Spleen (tissue), 13 donors: Measurements from ENCODE around the gene CDC27. TPM values are rescaled to one million over a fixed set of nuclear protein-coding genes. Genes with fewer than 3 reads are reported as not detected.

Source experiments
- DNase-seq: peaks from one replicate; pipeline ENCODE4 v3.0.0-alpha.2; 2020
- H3K27ac ChIP-seq, 8 donors: fragments of 200-600 bp; sonication (generic) in 7 of 8; 1 replicate in 4 of 8; 2 replicates in 4 of 8; pipeline versions ENCODE4 v1.5.0 to v1.8.0; 2016 to 2021; ENCODE audit warnings: inconsistent platforms in 4 of 8, mild to moderate bottlenecking in 4 of 8, moderate library complexity in 1 of 8
- H3K27me3 ChIP-seq, 7 donors: fragments of 200-600 bp; sonication (generic) in 6 of 7; replicated peaks in 1 of 7; 1 replicate in 4 of 7; 2 replicates in 3 of 7; pipeline versions ENCODE4 v1.5.0 to v1.8.0; 2016 to 2021; ENCODE audit warnings: inconsistent platforms in 3 of 7, mild to moderate bottlenecking in 1 of 7
- H3K36me3 ChIP-seq, 6 donors: fragments of 200-600 bp; sonication (generic) in 5 of 6; 1 replicate in 4 of 6; 2 replicates in 2 of 6; pipeline versions ENCODE4 v1.5.0 to v1.8.0; 2016 to 2021; ENCODE audit warnings: inconsistent platforms in 2 of 6
- H3K4me1 ChIP-seq, 6 donors: fragments of 200-600 bp; sonication (generic) in 5 of 6; 1 replicate in 3 of 6; 2 replicates in 3 of 6; pipeline versions ENCODE4 v1.5.0 to v1.8.0; 2016 to 2021; ENCODE audit warnings: inconsistent platforms in 3 of 6
- H3K4me3 ChIP-seq, 8 donors: fragments of 200-600 bp; sonication (generic) in 7 of 8; 1 replicate in 4 of 8; 2 replicates in 4 of 8; pipeline versions ENCODE4 v1.5.0 to v1.8.0; 2016 to 2021; ENCODE audit warnings: inconsistent platforms in 4 of 8, mild to moderate bottlenecking in 4 of 8, moderate library complexity in 2 of 8
- H3K9me3 ChIP-seq, 8 donors: fragments of 200-600 bp; sonication (generic) in 7 of 8; 1 replicate in 4 of 8; 2 replicates in 4 of 8; pipeline versions ENCODE4 v1.5.0 to v1.8.0; 2016 to 2021; ENCODE audit warnings: inconsistent platforms in 4 of 8
- POLR2A ChIP-seq, 3 donors: fragments of 450-650 bp; IDR thresholded peaks; one replicate each; pipeline ENCODE4 v1.5.1; 2017; ENCODE audit warnings: antibody characterized with exemption in 3 of 3, mild to moderate bottlenecking in 1 of 3
- POLR2AphosphoS5 ChIP-seq, 3 donors: sonication (generic); formaldehyde crosslinking; IDR thresholded peaks; one replicate each; pipeline ENCODE4 v1.5.1; 2017; ENCODE audit warnings: antibody characterized with exemption in 3 of 3
- WGBS, 5 donors: extraction: QIAGEN DNeasy Blood & Tissue Kit in 3 of 5; methylation state at CpG; one replicate each; pipeline versions ENCODE4 v1.1.5 to v1.1.7; 2013 to 2018; 5-methylcytosine and 5-hydroxymethylcytosine counted together
- intact Hi-C: fragments of 100-400 bp; cut with DNase I; formaldehyde crosslinking; loops from one replicate; pipeline ENCODE4 v1.15.0; 2023; ENCODE audit warnings: low total_unique reads
- long read RNA-seq, 2 donors: transcript quantifications; one replicate each; lab custom pipeline, GENCODE V29; 2026
- polyA plus RNA-seq, 3 donors: library from polyadenylated mRNA; stranded (reverse); fragments of 200-250 nt; gene quantifications; one replicate each; pipeline ENCODE4 v1.2.1, GENCODE V29; 2013
- total RNA-seq, 7 donors: library from RNA; depleted of rRNA in 3 of 7; stranded (reverse); fragments of >200 nt in 3 of 7; fragmentation: NEBNext Ultra II Directional in 4 of 7; extraction: Animal tissue kit (Norgen Biotek cat#: 25700) in 4 of 7; gene quantifications; one replicate each; pipeline versions ENCODE4 v1.1.0 to v1.2.1, GENCODE V29; 2016 to 2021
- TF ChIP-seq, protein P1 (sequence below), 11 experiments: fragments of 200-600 bp in 7 of 11; fragments of 450-650 bp in 4 of 11; sonication (generic) in 4 of 11; IDR thresholded peaks in 8 of 11; conservative IDR thresholded peaks in 3 of 11; 1 replicate in 7 of 11; 2 replicates in 4 of 11; pipeline versions ENCODE4 v1.4.0 to v1.8.0; 2016 to 2021; ENCODE audit warnings: antibody characterized with exemption in 11 of 11, inconsistent platforms in 4 of 11, mild to moderate bottlenecking in 1 of 11
- donor health status: healthy with polysubstance abuse.
- donor health status: DM: no; HTN: no; CAD: no; lungs with moderate emphysema.
- donor health status: DM: no; HTN: no; CAD: no.
- donor health status: Bipolar disorder and iron deficiency.
- donor health status: healthy.
- donor health status: DM: no; HTN: no; CAD: no.
- donor health status: DM: yes; HTN: yes; CAD: no.

Gene CDC27, protein sequence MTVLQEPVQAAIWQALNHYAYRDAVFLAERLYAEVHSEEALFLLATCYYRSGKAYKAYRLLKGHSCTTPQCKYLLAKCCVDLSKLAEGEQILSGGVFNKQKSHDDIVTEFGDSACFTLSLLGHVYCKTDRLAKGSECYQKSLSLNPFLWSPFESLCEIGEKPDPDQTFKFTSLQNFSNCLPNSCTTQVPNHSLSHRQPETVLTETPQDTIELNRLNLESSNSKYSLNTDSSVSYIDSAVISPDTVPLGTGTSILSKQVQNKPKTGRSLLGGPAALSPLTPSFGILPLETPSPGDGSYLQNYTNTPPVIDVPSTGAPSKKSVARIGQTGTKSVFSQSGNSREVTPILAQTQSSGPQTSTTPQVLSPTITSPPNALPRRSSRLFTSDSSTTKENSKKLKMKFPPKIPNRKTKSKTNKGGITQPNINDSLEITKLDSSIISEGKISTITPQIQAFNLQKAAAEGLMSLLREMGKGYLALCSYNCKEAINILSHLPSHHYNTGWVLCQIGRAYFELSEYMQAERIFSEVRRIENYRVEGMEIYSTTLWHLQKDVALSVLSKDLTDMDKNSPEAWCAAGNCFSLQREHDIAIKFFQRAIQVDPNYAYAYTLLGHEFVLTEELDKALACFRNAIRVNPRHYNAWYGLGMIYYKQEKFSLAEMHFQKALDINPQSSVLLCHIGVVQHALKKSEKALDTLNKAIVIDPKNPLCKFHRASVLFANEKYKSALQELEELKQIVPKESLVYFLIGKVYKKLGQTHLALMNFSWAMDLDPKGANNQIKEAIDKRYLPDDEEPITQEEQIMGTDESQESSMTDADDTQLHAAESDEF
- total RNA-seq (10 to 100 TPM; 57.6 to 94.5 (median 82.2) TPM), polyA plus RNA-seq (10 to 100 TPM; 14.0 to 21.3 (median 15.0) TPM)
- long read RNA-seq, donor 1, partial matches to known transcripts = 13 of 14 reads
- long read RNA-seq, donor 1, other reads (novel, unspliced or antisense) = 0 of 14 reads
- long read RNA-seq, donor 2, full-length matches to known transcripts = 1 of 157 reads
- long read RNA-seq, donor 2, partial matches to known transcripts = 151 of 157 reads
- long read RNA-seq, donor 2, other reads (novel, unspliced or antisense) = 5 of 157 reads

DNA sequence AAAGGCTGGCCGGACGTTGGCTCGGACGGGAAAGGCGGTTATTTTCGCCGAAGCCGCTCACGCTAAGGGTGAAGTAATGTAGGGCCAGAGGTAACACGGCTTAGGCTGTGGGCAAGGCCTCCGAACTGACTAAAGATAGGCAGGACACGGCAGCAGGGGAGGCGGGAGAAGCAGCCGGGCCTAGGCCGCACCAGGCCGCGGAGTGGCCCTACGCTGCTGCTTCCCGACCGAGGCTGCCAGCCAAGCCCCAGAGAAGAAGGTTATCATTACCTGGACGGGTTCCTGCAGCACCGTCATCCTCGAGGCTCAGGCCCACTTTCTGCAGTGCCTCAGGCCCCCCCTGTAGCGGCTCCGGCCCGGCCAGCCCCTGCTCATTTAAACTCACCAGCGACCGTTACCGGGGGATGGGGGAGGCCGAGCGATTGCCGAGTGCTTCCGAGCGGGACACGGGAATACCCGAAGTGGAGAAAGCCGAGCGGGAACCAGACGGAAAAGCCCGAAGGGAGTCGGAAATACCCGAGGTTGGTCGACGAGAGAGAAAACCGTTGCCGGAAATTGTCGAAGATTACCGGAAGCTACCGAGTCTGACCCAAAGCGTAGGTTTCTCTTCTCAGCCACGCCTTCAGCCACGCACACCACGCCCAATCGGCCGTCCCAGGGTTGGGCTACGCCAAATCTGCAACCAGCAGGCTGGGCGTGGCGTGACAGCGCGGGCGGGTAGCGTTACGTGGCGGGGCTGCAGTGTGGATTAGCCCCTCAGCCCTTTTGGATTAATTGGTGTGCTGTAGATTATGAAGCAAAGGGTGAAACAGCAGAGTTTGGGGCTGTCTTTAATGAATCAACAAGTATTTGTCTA lies at the start of gene CDC27:
CDC27 (minus strand) TSS at position 420 of the 856 bp plus-strand sequence; CDS start at position 297, 123 bp downstream.
- peaks cover 22 to 68% (median 50%) of the 10 kb centered on the region in 6 donors for H3K4me1 ChIP-seq
- peak within 1 kb of the TSS; percentile 81 to 98 (median 95) for H3K27ac ChIP-seq
- no peaks in the 10 kb centered on the region for H3K27me3 ChIP-seq
- H3K36me3 ChIP-seq = no peaks in the 10 kb centered on the region
- 0 to 1% (median 0%) methylated on average over 38 to 64 of the region's 64 CpGs for WGBS, 5 donors
- H3K9me3 ChIP-seq = no peaks in the 10 kb centered on the region
- peak within 1 kb of the TSS; percentile 53 to 90 (median 76) for H3K4me3 ChIP-seq
- TF ChIP-seq POLR2AphosphoS5 (IDR thresholded peaks at IDR 0.05) (peak; percentile 78 to 89 (median 85)), POLR2A (IDR thresholded peaks at IDR 0.05) (no peak)
- TF ChIP-seq, protein P1, sequence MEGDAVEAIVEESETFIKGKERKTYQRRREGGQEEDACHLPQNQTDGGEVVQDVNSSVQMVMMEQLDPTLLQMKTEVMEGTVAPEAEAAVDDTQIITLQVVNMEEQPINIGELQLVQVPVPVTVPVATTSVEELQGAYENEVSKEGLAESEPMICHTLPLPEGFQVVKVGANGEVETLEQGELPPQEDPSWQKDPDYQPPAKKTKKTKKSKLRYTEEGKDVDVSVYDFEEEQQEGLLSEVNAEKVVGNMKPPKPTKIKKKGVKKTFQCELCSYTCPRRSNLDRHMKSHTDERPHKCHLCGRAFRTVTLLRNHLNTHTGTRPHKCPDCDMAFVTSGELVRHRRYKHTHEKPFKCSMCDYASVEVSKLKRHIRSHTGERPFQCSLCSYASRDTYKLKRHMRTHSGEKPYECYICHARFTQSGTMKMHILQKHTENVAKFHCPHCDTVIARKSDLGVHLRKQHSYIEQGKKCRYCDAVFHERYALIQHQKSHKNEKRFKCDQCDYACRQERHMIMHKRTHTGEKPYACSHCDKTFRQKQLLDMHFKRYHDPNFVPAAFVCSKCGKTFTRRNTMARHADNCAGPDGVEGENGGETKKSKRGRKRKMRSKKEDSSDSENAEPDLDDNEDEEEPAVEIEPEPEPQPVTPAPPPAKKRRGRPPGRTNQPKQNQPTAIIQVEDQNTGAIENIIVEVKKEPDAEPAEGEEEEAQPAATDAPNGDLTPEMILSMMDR (IDR thresholded peaks at IDR 0.05 in 8 of 11, conservative IDR thresholded peaks at IDR 0.05 in 3 of 11) = peak in 4 of 11 experiments; percentile 22 to 40 (median 32)
- intact Hi-C loops = no loop called here
- peak; percentile 100 for DNase-seq

DNA sequence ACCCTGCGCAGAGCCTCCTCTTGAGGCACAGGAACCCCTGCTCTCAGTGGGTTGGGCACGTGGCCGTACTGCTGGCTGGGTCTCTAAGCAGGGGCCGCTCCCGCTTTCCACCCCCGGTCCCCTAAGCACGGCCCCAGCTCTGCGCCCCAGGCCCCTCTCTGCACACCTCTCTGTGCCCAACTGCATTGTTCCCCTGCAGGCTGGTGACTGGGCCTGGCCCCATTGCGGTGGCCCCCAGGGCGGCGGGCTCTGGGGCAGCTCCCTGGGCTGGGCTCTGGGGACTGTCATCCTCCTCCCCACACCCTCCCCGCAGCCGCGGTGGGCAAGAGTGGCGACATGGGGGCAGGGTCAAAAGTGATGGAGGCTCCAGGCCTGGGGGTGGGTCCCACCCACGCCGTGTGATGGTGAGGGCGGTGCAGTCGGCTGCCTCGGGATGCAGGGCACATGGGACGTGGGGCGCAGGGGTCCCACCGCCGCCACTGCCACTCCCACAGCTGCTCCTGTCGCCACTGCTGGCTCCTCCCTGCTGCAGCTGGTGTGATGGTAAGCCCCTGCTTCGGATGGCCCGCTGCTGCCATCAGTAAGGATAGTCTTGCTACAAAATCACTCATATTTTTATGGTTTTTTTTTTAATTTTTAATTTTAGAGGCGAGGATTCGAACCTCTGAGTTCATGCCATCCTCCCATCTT lies 49.4 kb upstream of the CDC27 start:
- Histone ChIP-seq H3K36me3 (no peaks in the 10 kb centered on the region), H3K4me3 (no peak overlapping the region), H3K27ac (no peak overlapping the region), H3K27me3 (no peaks in the 10 kb centered on the region), H3K4me1 (peaks cover 12 to 20% (median 17%) of the 10 kb centered on the region in 6 donors), H3K9me3 (peaks cover 0 to 13% (median 4%) of the 10 kb centered on the region in 8 donors)
- WGBS, 5 donors = 88 to 97% (median 92%) methylated on average over 13 to 29 of the region's 29 CpGs
- TF ChIP-seq POLR2AphosphoS5 (IDR thresholded peaks at IDR 0.05) (no peak), POLR2A (IDR thresholded peaks at IDR 0.05) (no peak)
- TF ChIP-seq, protein P1 (IDR thresholded peaks at IDR 0.05 in 8 of 11, conservative IDR thresholded peaks at IDR 0.05 in 3 of 11) = no peak
- DNase-seq = no peak
- intact Hi-C loops = no loop called here

DNA sequence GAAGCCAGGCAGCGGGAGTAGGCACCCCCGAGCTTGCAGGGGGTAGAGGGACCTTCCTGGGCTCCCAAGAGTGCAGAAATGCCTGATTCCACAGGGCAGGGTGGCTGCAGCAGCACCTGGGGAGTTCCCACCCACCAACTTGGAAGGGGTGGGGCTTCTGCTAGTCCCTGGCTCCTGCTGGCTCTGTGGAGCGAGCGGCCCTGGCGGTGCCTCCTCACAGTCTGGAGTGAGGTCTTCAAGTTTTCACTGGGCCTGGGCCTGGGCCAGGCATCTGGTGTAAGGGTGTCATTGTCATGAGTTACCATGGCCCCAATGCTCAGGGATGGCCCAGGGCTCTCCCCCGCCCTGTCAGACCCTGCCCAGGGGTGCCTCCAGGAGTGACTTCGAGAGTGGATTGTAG lies 48.7 kb upstream of the CDC27 start:
- Histone ChIP-seq H3K27ac (no peak overlapping the region), H3K36me3 (no peaks in the 10 kb centered on the region), H3K27me3 (no peaks in the 10 kb centered on the region), H3K4me1 (peaks cover 12 to 20% (median 17%) of the 10 kb centered on the region in 6 donors), H3K9me3 (peaks cover 0 to 13% (median 4%) of the 10 kb centered on the region in 8 donors), H3K4me3 (no peak overlapping the region)
- intact Hi-C loops = no loop called here
- 78 to 98% (median 92%) methylated on average over 3 to 7 of the region's 7 CpGs for WGBS, 5 donors
- TF ChIP-seq POLR2A (IDR thresholded peaks at IDR 0.05) = no peak
- TF ChIP-seq, protein P1 (IDR thresholded peaks at IDR 0.05 in 8 of 11, conservative IDR thresholded peaks at IDR 0.05 in 3 of 11) = no peak
- no peak for TF ChIP-seq POLR2AphosphoS5 (IDR thresholded peaks at IDR 0.05)
- no peak for DNase-seq
